Adrenal gland (tissue), 12 donors: Measurements from ENCODE around the gene SCAF1. TPM values are rescaled to one million over a fixed set of nuclear protein-coding genes. Genes with fewer than 3 reads are reported as not detected.

Source experiments
- DNase-seq, 7 donors: peaks; one replicate each; pipeline ENCODE4 v3.0.0-alpha.2; 2019 to 2020
- H3K27ac ChIP-seq, 5 donors: fragments of 200-600 bp; sonication (generic) in 4 of 5; 1 replicate in 3 of 5; 2 replicates in 2 of 5; pipeline versions ENCODE4 v1.5.1 to v1.8.0; 2016 to 2020; ENCODE audit warnings: mild to moderate bottlenecking in 1 of 5
- H3K27me3 ChIP-seq: fragments of 200-600 bp; 2 replicates; pipeline ENCODE4 v1.8.0; 2021
- H3K36me3 ChIP-seq, 2 donors: fragments of 200-600 bp; replicated peaks in 1 of 2; 1 replicate in 1 of 2; 2 replicates in 1 of 2; pipeline versions ENCODE4 v1.5.1 to v1.8.0; 2018 to 2022
- H3K4me1 ChIP-seq, 2 donors: fragments of 200-600 bp; replicated peaks in 1 of 2; 1 replicate in 1 of 2; 2 replicates in 1 of 2; pipeline versions ENCODE4 v1.5.1 to v1.8.0; 2018 to 2021
- H3K4me3 ChIP-seq, 4 donors: fragments of 200-600 bp; sonication (generic) in 3 of 4; one replicate each; pipeline ENCODE4 v1.5.1; 2016 to 2018
- H3K9me3 ChIP-seq, 3 donors: fragments of 200-600 bp; sonication (generic) in 1 of 3; replicated peaks in 1 of 3; 1 replicate in 2 of 3; 2 replicates in 1 of 3; pipeline versions ENCODE4 v1.5.1 to v1.8.0; 2016 to 2021
- CTCF ChIP-seq, 6 experiments: fragments of 450-650 bp in 4 of 6; fragments of 200-600 bp in 2 of 6; sonication (generic) in 1 of 6; IDR thresholded peaks; 1 replicate in 5 of 6; 2 replicates in 1 of 6; pipeline versions ENCODE4 v1.5.1 to v1.8.0; 2016 to 2021; ENCODE audit warnings: antibody characterized with exemption in 6 of 6, mild to moderate bottlenecking in 2 of 6, moderate library complexity in 1 of 6
- POLR2A ChIP-seq, 2 donors: fragments of 450-650 bp; IDR thresholded peaks; one replicate each; pipeline ENCODE4 v1.6.1; 2017; ENCODE audit warnings: antibody characterized with exemption in 2 of 2, mild to moderate bottlenecking in 2 of 2, moderate library complexity in 1 of 2
- WGBS, 4 donors: extraction: QIAGEN DNeasy Blood & Tissue Kit in 2 of 4; methylation state at CpG; one replicate each; pipeline versions ENCODE4 v1.1.5 to v1.1.7; 2013 to 2017; 5-methylcytosine and 5-hydroxymethylcytosine counted together
- intact Hi-C, 2 donors: fragments of 100-400 bp; cut with DNase I; formaldehyde crosslinking; loops; one replicate each; pipeline versions ENCODE4 v1.14.1 to v1.15.0; 2022 to 2023
- polyA plus RNA-seq, 3 donors: library from polyadenylated mRNA; stranded (reverse); fragments of 200-250 nt in 2 of 3; fragments of 350-450 nt in 1 of 3; fragmentation: Illumina TruSeq in 1 of 3; extraction: RNeasy Lipid Tissue Mini Kit (QIAGEN cat#74804) in 1 of 3; gene quantifications; one replicate each; pipeline ENCODE4 v1.2.3, GENCODE V29; 2013 to 2014
- total RNA-seq, 9 donors: library from RNA; depleted of rRNA in 4 of 9; stranded (reverse); fragments of >200 nt in 4 of 9; fragments of 120-200 nt in 1 of 9; fragmentation: NEBNext Ultra II Directional in 1 of 9; extraction: Animal tissue kit (Norgen Biotek cat#: 25700) in 1 of 9; gene quantifications; one replicate each; pipeline versions ENCODE4 v1.1.0 to v1.2.4, GENCODE V29; 2013 to 2023
- donor health status: healthy with polysubstance abuse.
- donor health status: Bipolar disorder and iron deficiency.
- donor health status: DM: yes; HTN: yes; CAD: no.
- donor health status: DM: no; HTN: no; CAD: no.
- donor health status: DM: no; HTN: no; CAD: no.
- donor health status: DM: yes; HTN: yes; CAD: no.

SCAF1 gene
- total and polyA plus RNA-seq, 12 donors = 4.2 to 81.3 (median 39.0) TPM

GRCh38 chr19:49656456-49657109 lies 14.6 kb downstream of the SCAF1 start:
- no peaks in the 10 kb centered on the region for H3K27me3 ChIP-seq
- H3K36me3 ChIP-seq = peaks cover 0 to 87% of the 10 kb centered on the region in 2 donors
- H3K9me3 ChIP-seq = no peaks in the 10 kb centered on the region
- no peak overlapping the region for H3K27ac ChIP-seq
- 90 to 92% (median 91%) methylated on average over 11 to 17 of the region's 17 CpGs for WGBS, 4 donors
- intact Hi-C loops = no loop called here
- no peak overlapping the region for H3K4me3 ChIP-seq
- DNase-seq = no peak
- no peak for TF ChIP-seq CTCF (IDR thresholded peaks at IDR 0.05)
- no peak for TF ChIP-seq POLR2A (IDR thresholded peaks at IDR 0.05)
- H3K4me1 ChIP-seq = no peaks in the 10 kb centered on the region

- WGBS, 4 donors = 72 to 89% (median 77%) methylated on average over 15 to 22 of the region's 22 CpGs
- Histone ChIP-seq H3K9me3 (no peaks in the 10 kb centered on the region), H3K27me3 (no peaks in the 10 kb centered on the region), H3K4me3 (no peak overlapping the region), H3K4me1 (no peaks in the 10 kb centered on the region), H3K27ac (no peak overlapping the region), H3K36me3 (peaks cover 0 to 92% of the 10 kb centered on the region in 2 donors)
- intact Hi-C loops = no loop called here
- TF ChIP-seq CTCF (IDR thresholded peaks at IDR 0.05) (no peak), POLR2A (IDR thresholded peaks at IDR 0.05) (no peak)
- peak in 1 of 7 donors; percentile 8 for DNase-seq
These were observed 15.6 kb downstream of the SCAF1 start for GRCh38 chr19:49657493-49658138.

GRCh38 chr19:49658139-49658517 lies 16.1 kb downstream of the SCAF1 start:
- no peak for DNase-seq
- Histone ChIP-seq H3K27me3 (no peaks in the 10 kb centered on the region), H3K9me3 (no peaks in the 10 kb centered on the region), H3K4me3 (no peak overlapping the region), H3K36me3 (peaks cover 0 to 91% of the 10 kb centered on the region in 2 donors), H3K4me1 (no peaks in the 10 kb centered on the region), H3K27ac (no peak overlapping the region)
- 40 to 89% (median 84%) methylated on average over 1 to 15 of the region's 15 CpGs for WGBS, 4 donors
- intact Hi-C loops = no loop called here
- TF ChIP-seq POLR2A (IDR thresholded peaks at IDR 0.05) (no peak), CTCF (IDR thresholded peaks at IDR 0.05) (no peak)

GRCh38 chr19:49658566-49659442 lies 16.8 kb downstream of the SCAF1 start:
- H3K4me3 ChIP-seq = no peak overlapping the region
- peaks cover 2% of the 10 kb centered on the region in 2 donors for H3K4me1 ChIP-seq
- TF ChIP-seq POLR2A (IDR thresholded peaks at IDR 0.05) (no peak), CTCF (IDR thresholded peaks at IDR 0.05) (no peak)
- H3K27ac ChIP-seq = no peak overlapping the region
- no peaks in the 10 kb centered on the region for H3K9me3 ChIP-seq
- H3K36me3 ChIP-seq = peaks cover 0 to 84% of the 10 kb centered on the region in 2 donors
- DNase-seq = no peak
- no peaks in the 10 kb centered on the region for H3K27me3 ChIP-seq
- 87 to 93% (median 88%) methylated on average over 3 to 12 of the region's 12 CpGs for WGBS, 4 donors
- intact Hi-C loops = no loop called here
